PC-9 (cell line): Measurements from ENCODE around the gene INSIG2. TPM values are rescaled to one million over a fixed set of nuclear protein-coding genes. Genes with fewer than 3 reads are reported as not detected.
A peak's percentile ranks its signal among the peaks of the same experiment; 100 is the strongest.

Source experiments
- BruUV-seq: library from RNA; stranded (reverse); fragments of 400-500 nt; replicated peaks from 2 replicates; lab custom pipeline; 2021; lab: Mats Ljungman, UMichigan
- CTCF ChIA-PET: fragments of 300-600 bp; sonication (Branson Sonifier 250); formaldehyde crosslinking; loops from one replicate; lab custom pipeline; 2022; ENCODE audit warnings: antibody characterized with exemption; lab: Charles Lee
- POLR2A ChIA-PET: fragments of 300-600 bp; sonication (Branson Sonifier 250); formaldehyde crosslinking; loops from one replicate; lab custom pipeline; 2022; ENCODE audit warnings: antibody characterized with exemption; ENCODE audit not compliant: unreplicated experiment; lab: Charles Lee
- DNase-seq, 2 experiments: peaks; one replicate each; pipeline versions ENCODE4 v3.0.0 to v3.0.0-alpha.2; 2015 to 2022; ENCODE audit warnings: mixed read lengths in 1 of 2
- H2AFZ ChIP-seq: fragments of 200-600 bp; sonication (generic); 2 replicates; pipeline ENCODE4 v1.8.1; 2017; ENCODE audit warnings: antibody characterized with exemption
- H3F3A ChIP-seq: fragments of 200-600 bp; sonication (generic); 2 replicates; pipeline ENCODE4 v1.8.1; 2017; ENCODE audit warnings: antibody characterized with exemption, mild to moderate bottlenecking, low read depth; ENCODE audit not compliant: insufficient read depth
- H3K27ac ChIP-seq: fragments of 200-600 bp; sonication (generic); 2 replicates; pipeline ENCODE4 v1.6.1; 2016; ENCODE audit warnings: mixed run types
- H3K27me3 ChIP-seq: fragments of 200-600 bp; sonication (generic); 2 replicates; pipeline ENCODE4 v1.6.1; 2016; ENCODE audit warnings: low read depth, mixed run types; ENCODE audit not compliant: insufficient read depth
- H3K36me3 ChIP-seq: fragments of 200-600 bp; sonication (generic); 2 replicates; pipeline ENCODE4 v1.6.1; 2016; ENCODE audit warnings: low read depth, mixed run types
- H3K4me1 ChIP-seq: fragments of 200-600 bp; sonication (generic); replicated peaks from 2 replicates; pipeline ENCODE4 v1.6.1; 2016; ENCODE audit warnings: mixed run types; ENCODE audit not compliant: insufficient read depth
- H3K4me2 ChIP-seq: fragments of 200-600 bp; sonication (generic); 2 replicates; pipeline ENCODE4 v1.6.1; 2017; ENCODE audit warnings: mixed run types
- H3K4me3 ChIP-seq: fragments of 200-600 bp; sonication (generic); 2 replicates; pipeline ENCODE4 v1.6.1; 2016; ENCODE audit warnings: mixed run types
- H3K79me2 ChIP-seq: fragments of 200-600 bp; sonication (generic); 2 replicates; pipeline ENCODE4 v1.6.1; 2017; ENCODE audit warnings: low read depth, mixed run types
- H3K9me2 ChIP-seq: fragments of 200-600 bp; sonication (generic); 2 replicates; pipeline ENCODE4 v1.8.1; 2017; ENCODE audit warnings: mild to moderate bottlenecking; ENCODE audit not compliant: insufficient read depth
- H3K9me3 ChIP-seq: fragments of 200-600 bp; sonication (generic); 2 replicates; pipeline ENCODE4 v1.8.1; 2016; ENCODE audit warnings: low read depth; ENCODE audit not compliant: insufficient read depth
- H4K20me1 ChIP-seq: fragments of 200-600 bp; sonication (generic); 2 replicates; pipeline ENCODE4 v1.8.1; 2017; ENCODE audit not compliant: insufficient read depth
- CTCF ChIP-seq: fragments of 200-600 bp; sonication (generic); conservative IDR thresholded peaks from 2 replicates; pipeline ENCODE4 v1.6.1; 2017; ENCODE audit warnings: mixed run types, antibody characterized with exemption, mild to moderate bottlenecking, moderate library complexity
- EZH2 ChIP-seq: fragments of 200-600 bp; sonication (generic); IDR thresholded peaks from 2 replicates; pipeline ENCODE4 v1.8.0; 2017; ENCODE audit warnings: antibody characterized with exemption, low read depth
- intact Hi-C: fragments of 100-400 bp; cut with micrococcal nuclease; formaldehyde crosslinking; loops from one replicate; pipeline ENCODE4 v1.10.0; 2022; ENCODE audit not compliant: unreplicated experiment
- total RNA-seq: library from RNA; stranded (reverse); gene quantifications from 2 replicates; pipeline ENCODE4 v1.2.3, GENCODE V29; 2021

INSIG2 gene
- total RNA-seq, 1 experiment from 2014 or later: 33.6 TPM

GRCh38 chr2:118049140-118049815, 39.0 kb upstream of the INSIG2 start:
- H3K4me1 ChIP-seq: peaks cover 46% of the 10 kb centered on the region
- H4K20me1 ChIP-seq: no peaks in the 10 kb centered on the region
- H3F3A ChIP-seq: peaks cover 19% of the 10 kb centered on the region
- ChIA-PET POLR2A (no interaction called here), CTCF (no interaction called here)
- H3K79me2 ChIP-seq: no peaks in the 10 kb centered on the region
- TF ChIP-seq CTCF (no peak), EZH2 (no peak)
- H3K27me3 ChIP-seq: no peaks in the 10 kb centered on the region
- no TSS peak for BruUV-seq
- H3K9me3 ChIP-seq: no peaks in the 10 kb centered on the region
- no peaks in the 10 kb centered on the region for H3K36me3 ChIP-seq
- H3K27ac ChIP-seq: no peak overlapping the region
- intact Hi-C loops: loop anchor here (5.0 kb wide), 2 partner anchors 118 to 153 kb away; no protein-coding TSS in a partner anchor
- no peaks in the 10 kb centered on the region for H3K9me2 ChIP-seq
- no peak overlapping the region for H3K4me2 ChIP-seq
- no peak overlapping the region for H2AFZ ChIP-seq
- no peak overlapping the region for H3K4me3 ChIP-seq
- peak; percentile 14 to 55 for DNase-seq

- Histone ChIP-seq H3K36me3 (no peaks in the 10 kb centered on the region), H3K4me3 (no peak overlapping the region), H3K4me1 (peaks cover 46% of the 10 kb centered on the region), H3F3A (peaks cover 19% of the 10 kb centered on the region), H3K9me3 (no peaks in the 10 kb centered on the region), H3K9me2 (no peaks in the 10 kb centered on the region), H4K20me1 (no peaks in the 10 kb centered on the region), H3K4me2 (no peak overlapping the region), H3K27me3 (no peaks in the 10 kb centered on the region), H3K79me2 (no peaks in the 10 kb centered on the region), H3K27ac (no peak overlapping the region), H2AFZ (no peak overlapping the region)
- ChIA-PET POLR2A (no interaction called here), CTCF (no interaction called here)
- intact Hi-C loops: loop anchor here (5.0 kb wide), 2 partner anchors 118 to 153 kb away; no protein-coding TSS in a partner anchor
- DNase-seq: peak in 1 of 2 experiments; percentile 36
- BruUV-seq: no TSS peak
- TF ChIP-seq EZH2 (no peak), CTCF (no peak)
Measured at GRCh38 chr2:118049816-118050140, 38.5 kb upstream of the INSIG2 start.

GRCh38 chr2:118050386-118050785, 37.9 kb upstream of the INSIG2 start:
- H3K4me1 ChIP-seq: peaks cover 46% of the 10 kb centered on the region
- no peak overlapping the region for H3K4me3 ChIP-seq
- H4K20me1 ChIP-seq: no peaks in the 10 kb centered on the region
- ChIA-PET POLR2A (no interaction called here), CTCF (no interaction called here)
- no peaks in the 10 kb centered on the region for H3K9me3 ChIP-seq
- TF ChIP-seq EZH2: no peak
- TF ChIP-seq CTCF: no peak
- H2AFZ ChIP-seq: no peak overlapping the region
- no peak overlapping the region for H3K27ac ChIP-seq
- no peaks in the 10 kb centered on the region for H3K36me3 ChIP-seq
- H3K4me2 ChIP-seq: no peak overlapping the region
- H3K9me2 ChIP-seq: no peaks in the 10 kb centered on the region
- intact Hi-C loops: no loop called here
- no peaks in the 10 kb centered on the region for H3K79me2 ChIP-seq
- DNase-seq: peak in 1 of 2 experiments; percentile 33
- H3K27me3 ChIP-seq: no peaks in the 10 kb centered on the region
- no TSS peak for BruUV-seq
- H3F3A ChIP-seq: peaks cover 19% of the 10 kb centered on the region
